ENCODE measurements around the gene RASGEF1C.

RASGEF1C gene

GRCh38 chr5:180204276-180204819 lies 4.7 kb downstream of the RASGEF1C start:
- H3K4me1 Mint-ChIP-seq (ENCODE audit: low read depth) = peaks cover 5% of the 10 kb centered on the region
- no peak overlapping the region for H3K4me3 Mint-ChIP-seq
- H3K36me3 Mint-ChIP-seq (ENCODE audit: low read depth) = no peaks in the 10 kb centered on the region
- peaks cover 30% of the 10 kb centered on the region for H3K27me3 Mint-ChIP-seq
- H3K9me3 Mint-ChIP-seq = no peaks in the 10 kb centered on the region
- H3K27ac Mint-ChIP-seq = no peak overlapping the region

DNA sequence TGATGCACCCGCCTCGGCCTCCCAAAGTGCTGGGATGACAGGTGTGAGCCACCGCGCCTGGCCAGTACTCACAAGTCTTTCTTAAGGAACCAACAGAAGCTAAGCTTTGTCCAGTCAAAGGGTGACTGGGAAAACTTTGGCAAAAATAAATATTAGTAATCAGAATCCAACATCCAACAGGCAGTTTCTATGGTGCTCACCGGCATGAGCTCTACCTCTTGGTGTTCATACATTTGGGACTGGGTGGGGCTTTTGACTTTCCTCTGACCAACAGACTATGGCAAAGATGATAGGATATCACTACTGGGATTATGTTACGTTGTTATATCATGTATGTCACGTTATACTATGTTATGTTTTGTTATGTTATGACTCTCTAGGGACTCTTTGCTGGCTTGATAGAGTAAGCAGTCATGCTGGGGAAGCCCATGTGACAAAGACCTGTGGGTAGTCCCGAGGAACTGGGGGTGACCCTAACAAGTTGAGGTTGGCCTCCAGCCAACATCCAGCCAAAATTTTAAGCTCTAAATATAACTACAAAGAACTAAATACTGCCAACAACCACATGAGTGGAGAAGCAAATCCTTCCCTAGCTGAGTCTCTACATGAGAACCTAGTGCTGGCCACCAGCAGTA lies 6.0 kb downstream of the RASGEF1C start:
- Mint-ChIP-seq H3K4me3 (no peak overlapping the region), H3K27me3 (peaks cover 25% of the 10 kb centered on the region), H3K9me3 (no peaks in the 10 kb centered on the region), H3K36me3 (ENCODE audit: low read depth) (no peaks in the 10 kb centered on the region), H3K4me1 (ENCODE audit: low read depth) (no peaks in the 10 kb centered on the region), H3K27ac (no peak overlapping the region)

GRCh38 chr5:180201051-180201987 lies 7.7 kb downstream of the RASGEF1C start:
- Mint-ChIP-seq H3K36me3 (ENCODE audit: low read depth) (no peaks in the 10 kb centered on the region), H3K4me1 (ENCODE audit: low read depth) (no peaks in the 10 kb centered on the region), H3K4me3 (no peak overlapping the region), H3K27ac (no peak overlapping the region), H3K9me3 (no peaks in the 10 kb centered on the region), H3K27me3 (peaks cover 10% of the 10 kb centered on the region)

DNA sequence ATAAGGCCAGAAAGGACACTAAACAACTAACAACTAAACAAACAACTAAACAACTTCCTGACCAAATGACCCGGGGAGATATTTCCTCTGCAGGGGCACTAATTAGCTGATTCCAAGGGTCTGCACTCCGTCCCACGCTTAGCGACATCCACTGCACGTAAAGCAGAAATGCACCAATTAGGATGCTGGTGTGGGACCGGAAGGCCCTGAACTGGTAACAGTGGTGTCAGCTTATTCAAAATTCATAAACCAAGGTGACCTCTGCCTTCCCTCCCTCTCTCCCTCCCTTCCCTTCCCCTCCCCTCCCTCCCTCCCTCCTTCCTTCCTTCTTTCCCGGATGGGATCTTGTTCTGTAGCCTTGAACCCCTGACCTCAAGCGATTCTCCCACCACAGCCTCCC lies 9.6 kb downstream of the RASGEF1C start:
- Mint-ChIP-seq H3K36me3 (ENCODE audit: low read depth) (no peaks in the 10 kb centered on the region), H3K4me1 (ENCODE audit: low read depth) (no peaks in the 10 kb centered on the region), H3K9me3 (no peaks in the 10 kb centered on the region), H3K27ac (no peak overlapping the region), H3K4me3 (no peak overlapping the region), H3K27me3 (peaks cover under 1% of the 10 kb centered on the region)

- Mint-ChIP-seq H3K27ac (no peak overlapping the region), H3K4me1 (ENCODE audit: low read depth) (no peaks in the 10 kb centered on the region), H3K4me3 (no peak overlapping the region), H3K36me3 (ENCODE audit: low read depth) (no peaks in the 10 kb centered on the region), H3K27me3 (no peaks in the 10 kb centered on the region), H3K9me3 (no peaks in the 10 kb centered on the region)
These were observed 10.8 kb downstream of the RASGEF1C start for GRCh38 chr5:180198208-180198607.

- Mint-ChIP-seq H3K4me3 (no peak overlapping the region), H3K27me3 (no peaks in the 10 kb centered on the region), H3K4me1 (ENCODE audit: low read depth) (no peaks in the 10 kb centered on the region), H3K9me3 (no peaks in the 10 kb centered on the region), H3K36me3 (ENCODE audit: low read depth) (no peaks in the 10 kb centered on the region), H3K27ac (no peak overlapping the region)
These were observed 11.9 kb downstream of the RASGEF1C start for GRCh38 chr5:180197016-180197702.

GRCh38 chr5:180194410-180195345 lies 14.3 kb downstream of the RASGEF1C start:
- Mint-ChIP-seq H3K36me3 (ENCODE audit: low read depth) (no peaks in the 10 kb centered on the region), H3K27me3 (no peaks in the 10 kb centered on the region), H3K4me1 (ENCODE audit: low read depth) (no peaks in the 10 kb centered on the region), H3K9me3 (no peaks in the 10 kb centered on the region), H3K27ac (no peak overlapping the region), H3K4me3 (no peak overlapping the region)

- H3K27ac Mint-ChIP-seq = no peak overlapping the region
- no peak overlapping the region for H3K4me3 Mint-ChIP-seq
- H3K9me3 Mint-ChIP-seq = no peaks in the 10 kb centered on the region
- peaks cover 4% of the 10 kb centered on the region for H3K27me3 Mint-ChIP-seq
- no peaks in the 10 kb centered on the region for H3K4me1 Mint-ChIP-seq (ENCODE audit: low read depth)
- no peaks in the 10 kb centered on the region for H3K36me3 Mint-ChIP-seq (ENCODE audit: low read depth)
These were observed 15.1 kb downstream of the RASGEF1C start for GRCh38 chr5:180193749-180194375.

DNA sequence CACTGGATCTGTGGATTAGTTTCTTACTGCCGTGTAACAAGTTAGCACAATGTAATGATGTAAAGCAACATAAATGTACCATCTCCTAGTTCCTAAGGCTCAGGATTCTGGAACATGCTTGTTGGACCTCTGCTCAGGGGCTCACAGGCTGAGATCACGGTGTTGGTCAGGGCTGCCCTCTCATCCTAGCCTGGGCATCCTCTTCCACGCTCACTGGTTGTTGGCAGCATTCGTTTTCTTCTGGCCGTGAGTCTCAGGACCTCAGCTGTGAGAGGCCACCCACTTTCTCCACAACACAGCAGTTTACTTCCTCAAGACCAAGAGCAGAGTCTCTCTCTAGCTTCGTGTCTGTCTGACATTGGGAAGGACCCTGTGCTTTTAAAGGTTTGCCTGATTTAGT lies 17.3 kb downstream of the RASGEF1C start:
- peaks cover 4% of the 10 kb centered on the region for H3K27me3 Mint-ChIP-seq
- H3K36me3 Mint-ChIP-seq (ENCODE audit: low read depth) = no peaks in the 10 kb centered on the region
- no peaks in the 10 kb centered on the region for H3K9me3 Mint-ChIP-seq
- H3K4me3 Mint-ChIP-seq = no peak overlapping the region
- H3K4me1 Mint-ChIP-seq (ENCODE audit: low read depth) = no peaks in the 10 kb centered on the region
- no peak overlapping the region for H3K27ac Mint-ChIP-seq

DNA sequence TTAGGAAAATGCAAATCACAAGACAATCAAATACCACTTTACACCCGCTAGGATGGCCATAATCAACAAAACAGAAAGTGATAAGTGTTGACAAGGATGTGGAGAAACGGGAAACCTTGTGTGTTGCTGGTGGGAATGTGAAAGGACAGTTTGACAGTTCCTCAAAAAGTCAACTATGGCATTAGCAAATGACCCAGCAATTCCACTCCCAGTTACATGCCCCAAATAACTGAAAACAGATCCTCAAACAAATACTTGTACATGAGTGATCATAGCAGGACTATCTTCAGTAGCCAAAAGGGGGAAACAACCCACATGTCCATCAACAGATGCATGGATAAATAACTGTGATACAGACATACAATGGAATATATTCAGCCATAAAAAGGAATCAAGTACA lies 21.2 kb downstream of the RASGEF1C start:
- H3K4me3 Mint-ChIP-seq = no peak overlapping the region
- peaks cover 10% of the 10 kb centered on the region for H3K27me3 Mint-ChIP-seq
- no peaks in the 10 kb centered on the region for H3K4me1 Mint-ChIP-seq (ENCODE audit: low read depth)
- H3K9me3 Mint-ChIP-seq = peaks cover 4% of the 10 kb centered on the region
- no peak overlapping the region for H3K27ac Mint-ChIP-seq
- H3K36me3 Mint-ChIP-seq (ENCODE audit: low read depth) = no peaks in the 10 kb centered on the region

- H3K36me3 Mint-ChIP-seq (ENCODE audit: low read depth) = no peaks in the 10 kb centered on the region
- no peaks in the 10 kb centered on the region for H3K9me3 Mint-ChIP-seq
- peaks cover 7% of the 10 kb centered on the region for H3K27me3 Mint-ChIP-seq
These were observed 28.2 kb downstream of the RASGEF1C start for GRCh38 chr5:180180846-180181245.

DNA sequence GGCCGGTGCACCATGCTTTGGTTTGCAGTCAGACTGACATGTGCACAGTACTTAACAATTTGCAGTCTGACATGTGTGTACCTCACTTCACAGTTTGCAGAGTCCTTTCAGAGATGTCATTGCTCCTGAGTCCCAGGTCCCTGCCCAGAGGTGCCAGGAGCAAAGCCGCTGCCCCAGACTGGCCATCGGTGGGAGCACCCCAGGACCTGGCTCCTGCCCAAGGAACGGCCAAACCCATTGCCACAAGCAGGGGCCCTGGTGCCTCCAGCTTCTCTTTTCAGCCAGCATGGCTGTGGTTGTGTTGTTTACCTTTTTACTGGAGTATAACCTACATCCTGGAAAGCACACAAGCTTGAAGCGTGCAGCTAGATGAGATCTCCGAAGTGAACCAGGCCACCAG lies 28.6 kb downstream of the RASGEF1C start:
- Mint-ChIP-seq H3K27ac (no peak overlapping the region), H3K4me3 (no peak overlapping the region), H3K27me3 (peaks cover 7% of the 10 kb centered on the region), H3K36me3 (ENCODE audit: low read depth) (no peaks in the 10 kb centered on the region), H3K4me1 (ENCODE audit: low read depth) (no peaks in the 10 kb centered on the region), H3K9me3 (no peaks in the 10 kb centered on the region)

More at GRCh38 chr5:180180846-180181245, 28.2 kb downstream of the RASGEF1C start:
- Mint-ChIP-seq H3K4me3 (no peak overlapping the region), H3K27ac (no peak overlapping the region), H3K4me1 (ENCODE audit: low read depth) (no peaks in the 10 kb centered on the region)

DNA sequence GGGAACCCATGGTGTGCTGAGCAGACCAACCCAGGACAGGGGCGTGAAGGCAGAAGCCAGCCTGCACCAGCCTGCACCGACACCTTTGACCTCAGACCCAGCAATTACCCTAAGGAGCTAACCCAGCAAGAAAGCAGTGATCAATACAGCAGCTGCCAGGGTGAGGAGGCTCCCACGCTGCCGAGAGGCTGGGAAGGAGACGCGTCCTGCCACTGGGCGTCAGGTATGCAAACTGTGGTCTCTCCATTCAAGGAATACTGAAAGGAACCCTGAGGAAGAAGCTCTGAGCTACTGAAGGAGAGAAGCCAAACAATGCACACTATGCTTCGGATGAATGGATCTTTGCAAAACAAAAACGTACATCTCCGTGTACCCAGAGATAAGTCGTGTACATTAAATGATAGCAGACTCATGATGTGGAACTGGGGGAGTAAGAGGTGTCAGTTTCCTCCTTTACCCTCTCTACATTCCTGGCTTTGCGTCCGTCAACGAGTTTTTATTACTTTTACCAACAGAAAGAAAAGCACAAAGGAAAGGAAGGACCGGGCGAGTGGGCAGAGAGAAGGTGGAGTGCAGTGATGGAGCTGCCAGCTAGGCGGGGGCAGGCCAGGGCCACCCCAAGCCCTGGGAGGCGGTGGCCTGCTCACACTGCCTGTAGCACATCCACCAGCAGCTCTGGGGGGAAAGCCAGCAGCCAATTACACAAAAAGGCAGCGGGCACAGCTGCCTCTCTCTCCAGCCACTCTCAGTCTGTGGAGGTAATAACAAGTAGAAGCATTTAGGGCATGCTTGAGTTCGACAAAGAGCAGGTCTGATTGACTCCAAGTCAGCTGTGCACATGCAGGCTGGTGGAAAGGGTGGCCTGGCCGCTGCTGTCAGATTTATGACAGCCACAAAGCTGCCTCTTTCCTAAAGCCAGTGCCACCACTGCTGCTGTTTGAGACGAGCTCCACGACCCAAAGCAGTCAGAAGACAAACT lies 29.3 kb downstream of the RASGEF1C start:
- Mint-ChIP-seq H3K27me3 (peaks cover 7% of the 10 kb centered on the region), H3K9me3 (no peaks in the 10 kb centered on the region), H3K27ac (no peak overlapping the region), H3K4me3 (no peak overlapping the region), H3K4me1 (ENCODE audit: low read depth) (no peaks in the 10 kb centered on the region), H3K36me3 (ENCODE audit: low read depth) (no peaks in the 10 kb centered on the region)
